Prostate gland (tissue), 2 donors: Measurements from ENCODE around the gene CD300A.

Experiments used
- POLR2AphosphoS5 ChIP-seq: sonication (generic); formaldehyde crosslinking; IDR thresholded peaks from one replicate; pipeline ENCODE4 v1.6.1; 2017; ENCODE audit warnings: antibody characterized with exemption
- TF ChIP-seq, protein P1 (sequence below), 4 experiments: fragments of 200-600 bp in 2 of 4; fragments of 450-650 bp in 2 of 4; sonication (generic) in 2 of 4; IDR thresholded peaks; 1 replicate in 3 of 4; 2 replicates in 1 of 4; pipeline ENCODE4 v1.5.1; 2016 to 2019; ENCODE audit warnings: antibody characterized with exemption in 4 of 4, mild to moderate bottlenecking in 2 of 4, moderate library complexity in 2 of 4

DNA sequence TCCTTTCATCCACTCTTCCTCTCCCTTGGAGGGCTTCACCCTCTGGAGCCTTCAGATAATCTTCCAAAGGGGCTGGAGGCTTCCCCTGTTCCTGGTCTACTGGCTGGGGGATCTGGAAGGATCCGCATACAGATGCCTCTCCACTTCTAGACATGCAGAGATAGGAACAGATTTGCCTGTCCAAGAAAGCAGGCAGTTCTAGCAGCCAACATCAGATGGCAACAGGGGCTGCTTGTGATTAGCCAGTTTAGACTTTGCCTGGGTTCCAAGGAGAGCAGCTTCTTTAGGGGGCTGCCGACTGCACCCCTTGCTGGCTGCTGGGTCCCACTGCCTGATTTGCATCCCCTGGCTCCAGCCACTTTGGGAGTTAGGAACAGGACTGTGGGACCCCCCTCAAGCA lies 6.2 kb upstream of the CD300A start:
- TF ChIP-seq, protein P1, sequence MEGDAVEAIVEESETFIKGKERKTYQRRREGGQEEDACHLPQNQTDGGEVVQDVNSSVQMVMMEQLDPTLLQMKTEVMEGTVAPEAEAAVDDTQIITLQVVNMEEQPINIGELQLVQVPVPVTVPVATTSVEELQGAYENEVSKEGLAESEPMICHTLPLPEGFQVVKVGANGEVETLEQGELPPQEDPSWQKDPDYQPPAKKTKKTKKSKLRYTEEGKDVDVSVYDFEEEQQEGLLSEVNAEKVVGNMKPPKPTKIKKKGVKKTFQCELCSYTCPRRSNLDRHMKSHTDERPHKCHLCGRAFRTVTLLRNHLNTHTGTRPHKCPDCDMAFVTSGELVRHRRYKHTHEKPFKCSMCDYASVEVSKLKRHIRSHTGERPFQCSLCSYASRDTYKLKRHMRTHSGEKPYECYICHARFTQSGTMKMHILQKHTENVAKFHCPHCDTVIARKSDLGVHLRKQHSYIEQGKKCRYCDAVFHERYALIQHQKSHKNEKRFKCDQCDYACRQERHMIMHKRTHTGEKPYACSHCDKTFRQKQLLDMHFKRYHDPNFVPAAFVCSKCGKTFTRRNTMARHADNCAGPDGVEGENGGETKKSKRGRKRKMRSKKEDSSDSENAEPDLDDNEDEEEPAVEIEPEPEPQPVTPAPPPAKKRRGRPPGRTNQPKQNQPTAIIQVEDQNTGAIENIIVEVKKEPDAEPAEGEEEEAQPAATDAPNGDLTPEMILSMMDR (IDR thresholded peaks at IDR 0.05) = no peak
- TF ChIP-seq POLR2AphosphoS5 = no peak
